ENCODE results near the gene HSPA12A.

The HSPA12A gene

GRCh38 chr10:116668018-116668417 is 74.3 kb downstream of the HSPA12A start:
- no peak for DNase-seq (ENCODE audit: low read depth in 2 of 2)

GRCh38 chr10:116667484-116667883 is 74.9 kb downstream of the HSPA12A start:
- no peak for DNase-seq (ENCODE audit: low read depth in 2 of 2)

- DNase-seq (ENCODE audit: low read depth in 2 of 2) = no peak
Measured at GRCh38 chr10:116665541-116666125, 76.7 kb downstream of the HSPA12A start.

- DNase-seq (ENCODE audit: low read depth in 2 of 2) = no peak
Measured at GRCh38 chr10:116664631-116665030, 77.7 kb downstream of the HSPA12A start.

GRCh38 chr10:116663342-116663741 is 79.0 kb downstream of the HSPA12A start:
- DNase-seq (ENCODE audit: low read depth in 2 of 2) = no peak

- no peak for DNase-seq (ENCODE audit: low read depth in 2 of 2)
Measured at GRCh38 chr10:116660860-116661259, 81.5 kb downstream of the HSPA12A start.

- no peak for DNase-seq (ENCODE audit: low read depth in 2 of 2)
Measured at GRCh38 chr10:116659049-116659670, 83.2 kb downstream of the HSPA12A start.

GRCh38 chr10:116657863-116658551 is 84.4 kb downstream of the HSPA12A start:
- DNase-seq (ENCODE audit: low read depth in 2 of 2) = no peak

GRCh38 chr10:116656044-116656443 is 86.3 kb downstream of the HSPA12A start:
- DNase-seq (ENCODE audit: low read depth in 2 of 2) = no peak

GRCh38 chr10:116655568-116655967 is 86.8 kb downstream of the HSPA12A start:
- DNase-seq (ENCODE audit: low read depth in 2 of 2) = no peak

- no peak for DNase-seq (ENCODE audit: low read depth in 2 of 2)
Measured at GRCh38 chr10:116654816-116655215, 87.5 kb downstream of the HSPA12A start.

- no peak for DNase-seq (ENCODE audit: low read depth in 2 of 2)
Measured at GRCh38 chr10:116653885-116654284, 88.5 kb downstream of the HSPA12A start.

- DNase-seq (ENCODE audit: low read depth in 2 of 2) = no peak
Measured at GRCh38 chr10:116648903-116649302, 93.5 kb downstream of the HSPA12A start.

GRCh38 chr10:116646502-116646901 is 95.9 kb downstream of the HSPA12A start:
- no peak for DNase-seq (ENCODE audit: low read depth in 2 of 2)

- DNase-seq (ENCODE audit: low read depth in 2 of 2) = no peak
Measured at GRCh38 chr10:116637830-116638229, 104.5 kb downstream of the HSPA12A start.

GRCh38 chr10:116636976-116637375 is 105.4 kb downstream of the HSPA12A start:
- DNase-seq (ENCODE audit: low read depth in 2 of 2) = no peak

GRCh38 chr10:116636385-116636784 is 106.0 kb downstream of the HSPA12A start:
- no peak for DNase-seq (ENCODE audit: low read depth in 2 of 2)

- no peak for DNase-seq (ENCODE audit: low read depth in 2 of 2)
Measured at GRCh38 chr10:116634126-116634975, 108.0 kb downstream of the HSPA12A start.

- DNase-seq (ENCODE audit: low read depth in 2 of 2) = no peak
Measured at GRCh38 chr10:116633216-116633600, 109.2 kb downstream of the HSPA12A start.

- DNase-seq (ENCODE audit: low read depth in 2 of 2) = no peak
Measured at GRCh38 chr10:116632596-116633215, 109.7 kb downstream of the HSPA12A start.

GRCh38 chr10:116631871-116632295 is 110.5 kb downstream of the HSPA12A start:
- no peak for DNase-seq (ENCODE audit: low read depth in 2 of 2)

GRCh38 chr10:116630020-116630419 is 112.3 kb downstream of the HSPA12A start:
- no peak for DNase-seq (ENCODE audit: low read depth in 2 of 2)

All from fibroblast of skin of left biceps (primary cell).